ENCODE data around the gene SPRR4. TPM values are rescaled to one million over a fixed set of nuclear protein-coding genes. Genes with fewer than 3 reads are reported as not detected.
A peak's percentile ranks its signal among the peaks of the same experiment; 100 is the strongest.

Gene SPRR4
- total and polyA plus RNA-seq, 10 of the 15 experiments (the other 5 are each of a cell fraction or from before 2014, with no cell fraction given): not detected

DNA sequence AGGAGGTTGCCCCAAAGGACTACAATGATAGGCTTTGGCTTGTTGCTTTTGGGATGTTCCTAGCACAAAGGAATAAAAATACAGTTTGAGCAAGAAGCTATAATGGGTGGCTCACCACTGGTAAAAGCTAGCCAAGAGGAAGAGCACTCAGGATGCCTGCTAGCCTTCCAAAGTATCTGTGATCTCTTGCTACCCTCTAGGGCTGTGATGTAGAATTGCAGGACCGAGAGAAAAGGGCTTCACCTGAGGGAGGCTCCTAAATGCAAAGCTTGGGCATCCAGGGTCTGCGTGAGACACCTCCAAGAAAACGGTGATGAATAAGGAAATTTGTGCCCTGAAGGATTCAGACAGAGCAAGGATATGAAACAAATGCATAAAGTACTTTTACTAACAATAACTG, 44.4 kb upstream of the SPRR4 start:
- 0% methylated on average over 3 of the region's 3 CpGs for WGBS (ENCODE audit: insufficient coverage, insufficient replicate concordance, low lambda C conversion rate, missing lambda C conversion rate)
- in situ Hi-C loops (cut with MboI): loop anchor here (5.0 kb wide), 2 partner anchors 54 to 269 kb away; no protein-coding TSS in a partner anchor
- Histone ChIP-seq H3K36me3 (ENCODE audit: control insufficient read depth in 2 of 2, insufficient read depth in 2 of 2, low read length in 1 of 2) (no peaks in the 10 kb centered on the region), H4K20me1 (ENCODE audit: control insufficient read depth, insufficient read depth) (no peaks in the 10 kb centered on the region), H3K27me3 (replicated peaks in 1 of 2; ENCODE audit: control insufficient read depth in 2 of 2, insufficient read depth in 2 of 2, low read length in 1 of 2) (peaks cover 0 to 2% of the 10 kb centered on the region in 2 experiments; a peak in 1 of 4 replicates), H3K9ac (ENCODE audit: control insufficient read depth, insufficient read depth, low read length) (no peak overlapping the region), H3K9me3 (replicated peaks; ENCODE audit: control insufficient read depth, insufficient read depth, low read length) (peaks cover 2% of the 10 kb centered on the region; the same call in 1 of the 3 replicates), H3K4me3 (no peak overlapping the region), H2AFZ (ENCODE audit: control insufficient read depth, low read depth, low read length) (no peak overlapping the region), H3K27ac (ENCODE audit: control insufficient read depth, insufficient read depth) (no peak overlapping the region), H3K4me1 (ENCODE audit: control insufficient read depth, insufficient read depth, low read length) (no peaks in the 10 kb centered on the region), H3K4me2 (ENCODE audit: control insufficient read depth, insufficient read depth) (no peak overlapping the region), H3K79me2 (ENCODE audit: control insufficient read depth, insufficient read depth, low read length) (no peaks in the 10 kb centered on the region)
- ChIA-PET POLR2A (no interaction called here), SMC1A (ENCODE audit: uncharacterized antibody, unreplicated experiment) (interaction anchor here (0.6 to 2.8 kb wide), 24 partner anchors 9 to 577 kb away, joined by 3 to 64 read pairs (median 4); partner anchors contain the start of genes IVL and SMCP), CTCF (interaction anchor here (0.9 to 4.7 kb wide), 27 partner anchors 9 to 485 kb away, joined by 3 to 106 read pairs (median 4); partner anchors contain the start of genes IVL and SMCP), RAD21 (ENCODE audit: unreplicated experiment) (interaction anchor here (0.9 to 2.4 kb wide), 19 partner anchors 14 to 468 kb away, joined by 3 to 60 read pairs (median 4); partner anchors contain the start of genes IVL, LELP1 and SMCP)
- no peak for DNase-seq (ENCODE audit: low read depth, low spot score)
- intact Hi-C loops (cut with micrococcal nuclease; ENCODE audit: unreplicated experiment): loop anchor here (1.0 to 5.0 kb wide), 2 partner anchors 57 to 274 kb away; no protein-coding TSS in a partner anchor
- BruUV-seq (replicated peaks): no TSS peak
- peak; percentile 78 for FAIRE-seq
- ATAC-seq: peak; percentile 87
- TF ChIP-seq SMC3 (IDR thresholded peaks at IDR 0.05; ENCODE audit: borderline replicate concordance, low read length): peak; percentile 90
- no peak for TF ChIP-seq CBX5 (IDR thresholded peaks at IDR 0.05; ENCODE audit: low read depth)
- TF ChIP-seq YY1 (IDR thresholded peaks at IDR 0.05; ENCODE audit: low read depth, low read length): 0 out of 2 replicates have a peak, but pooled peaks have one; percentile 33
- TF ChIP-seq MXI1 (IDR thresholded peaks at IDR 0.05; ENCODE audit: low read depth, low read length): no peak
- no peak for TF ChIP-seq EZH2 (IDR thresholded peaks at IDR 0.05; ENCODE audit: borderline replicate concordance, control insufficient read depth, low read depth, low read length)
- TF ChIP-seq NR2F1 (conservative IDR thresholded peaks at IDR 0.05): no peak
- TF ChIP-seq RUNX3 (IDR thresholded peaks at IDR 0.05; ENCODE audit: low read length): no peak
- TF ChIP-seq, protein P1, sequence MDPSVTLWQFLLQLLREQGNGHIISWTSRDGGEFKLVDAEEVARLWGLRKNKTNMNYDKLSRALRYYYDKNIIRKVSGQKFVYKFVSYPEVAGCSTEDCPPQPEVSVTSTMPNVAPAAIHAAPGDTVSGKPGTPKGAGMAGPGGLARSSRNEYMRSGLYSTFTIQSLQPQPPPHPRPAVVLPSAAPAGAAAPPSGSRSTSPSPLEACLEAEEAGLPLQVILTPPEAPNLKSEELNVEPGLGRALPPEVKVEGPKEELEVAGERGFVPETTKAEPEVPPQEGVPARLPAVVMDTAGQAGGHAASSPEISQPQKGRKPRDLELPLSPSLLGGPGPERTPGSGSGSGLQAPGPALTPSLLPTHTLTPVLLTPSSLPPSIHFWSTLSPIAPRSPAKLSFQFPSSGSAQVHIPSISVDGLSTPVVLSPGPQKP (IDR thresholded peaks at IDR 0.05; ENCODE audit: low read depth, low read length): no peak
- 0 out of 2 replicates have a peak, but pooled peaks have one; percentile 17 for TF ChIP-seq FOXM1 (IDR thresholded peaks at IDR 0.05; ENCODE audit: low read depth, low read length)
- TF ChIP-seq, protein P2, sequence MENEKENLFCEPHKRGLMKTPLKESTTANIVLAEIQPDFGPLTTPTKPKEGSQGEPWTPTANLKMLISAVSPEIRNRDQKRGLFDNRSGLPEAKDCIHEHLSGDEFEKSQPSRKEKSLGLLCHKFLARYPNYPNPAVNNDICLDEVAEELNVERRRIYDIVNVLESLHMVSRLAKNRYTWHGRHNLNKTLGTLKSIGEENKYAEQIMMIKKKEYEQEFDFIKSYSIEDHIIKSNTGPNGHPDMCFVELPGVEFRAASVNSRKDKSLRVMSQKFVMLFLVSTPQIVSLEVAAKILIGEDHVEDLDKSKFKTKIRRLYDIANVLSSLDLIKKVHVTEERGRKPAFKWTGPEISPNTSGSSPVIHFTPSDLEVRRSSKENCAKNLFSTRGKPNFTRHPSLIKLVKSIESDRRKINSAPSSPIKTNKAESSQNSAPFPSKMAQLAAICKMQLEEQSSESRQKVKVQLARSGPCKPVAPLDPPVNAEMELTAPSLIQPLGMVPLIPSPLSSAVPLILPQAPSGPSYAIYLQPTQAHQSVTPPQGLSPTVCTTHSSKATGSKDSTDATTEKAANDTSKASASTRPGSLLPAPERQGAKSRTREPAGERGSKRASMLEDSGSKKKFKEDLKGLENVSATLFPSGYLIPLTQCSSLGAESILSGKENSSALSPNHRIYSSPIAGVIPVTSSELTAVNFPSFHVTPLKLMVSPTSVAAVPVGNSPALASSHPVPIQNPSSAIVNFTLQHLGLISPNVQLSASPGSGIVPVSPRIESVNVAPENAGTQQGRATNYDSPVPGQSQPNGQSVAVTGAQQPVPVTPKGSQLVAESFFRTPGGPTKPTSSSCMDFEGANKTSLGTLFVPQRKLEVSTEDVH (IDR thresholded peaks at IDR 0.05; ENCODE audit: low read depth, partially characterized antibody): no peak
- TF ChIP-seq, protein P3, sequence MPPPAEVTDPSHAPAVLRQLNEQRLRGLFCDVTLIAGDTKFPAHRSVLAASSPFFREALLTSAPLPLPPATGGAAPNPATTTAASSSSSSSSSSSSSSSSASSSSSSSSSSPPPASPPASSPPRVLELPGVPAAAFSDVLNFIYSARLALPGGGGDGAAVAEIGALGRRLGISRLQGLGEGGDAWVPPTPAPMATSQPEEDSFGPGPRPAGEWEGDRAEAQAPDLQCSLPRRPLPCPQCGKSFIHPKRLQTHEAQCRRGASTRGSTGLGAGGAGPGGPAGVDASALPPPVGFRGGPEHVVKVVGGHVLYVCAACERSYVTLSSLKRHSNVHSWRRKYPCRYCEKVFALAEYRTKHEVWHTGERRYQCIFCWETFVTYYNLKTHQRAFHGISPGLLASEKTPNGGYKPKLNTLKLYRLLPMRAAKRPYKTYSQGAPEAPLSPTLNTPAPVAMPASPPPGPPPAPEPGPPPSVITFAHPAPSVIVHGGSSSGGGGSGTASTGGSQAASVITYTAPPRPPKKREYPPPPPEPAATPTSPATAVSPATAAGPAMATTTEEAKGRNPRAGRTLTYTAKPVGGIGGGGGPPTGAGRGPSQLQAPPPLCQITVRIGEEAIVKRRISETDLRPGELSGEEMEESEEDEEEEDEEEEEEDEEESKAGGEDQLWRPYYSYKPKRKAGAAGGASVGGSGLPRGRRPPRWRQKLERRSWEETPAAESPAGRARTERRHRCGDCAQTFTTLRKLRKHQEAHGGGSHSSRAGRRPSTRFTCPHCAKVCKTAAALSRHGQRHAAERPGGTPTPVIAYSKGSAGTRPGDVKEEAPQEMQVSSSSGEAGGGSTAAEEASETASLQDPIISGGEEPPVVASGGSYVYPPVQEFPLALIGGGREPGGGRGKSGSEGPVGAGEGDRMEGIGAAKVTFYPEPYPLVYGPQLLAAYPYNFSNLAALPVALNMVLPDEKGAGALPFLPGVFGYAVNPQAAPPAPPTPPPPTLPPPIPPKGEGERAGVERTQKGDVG (CRISPR knock-in tag; IDR thresholded peaks at IDR 0.05): no peak
- TF ChIP-seq, protein P4, sequence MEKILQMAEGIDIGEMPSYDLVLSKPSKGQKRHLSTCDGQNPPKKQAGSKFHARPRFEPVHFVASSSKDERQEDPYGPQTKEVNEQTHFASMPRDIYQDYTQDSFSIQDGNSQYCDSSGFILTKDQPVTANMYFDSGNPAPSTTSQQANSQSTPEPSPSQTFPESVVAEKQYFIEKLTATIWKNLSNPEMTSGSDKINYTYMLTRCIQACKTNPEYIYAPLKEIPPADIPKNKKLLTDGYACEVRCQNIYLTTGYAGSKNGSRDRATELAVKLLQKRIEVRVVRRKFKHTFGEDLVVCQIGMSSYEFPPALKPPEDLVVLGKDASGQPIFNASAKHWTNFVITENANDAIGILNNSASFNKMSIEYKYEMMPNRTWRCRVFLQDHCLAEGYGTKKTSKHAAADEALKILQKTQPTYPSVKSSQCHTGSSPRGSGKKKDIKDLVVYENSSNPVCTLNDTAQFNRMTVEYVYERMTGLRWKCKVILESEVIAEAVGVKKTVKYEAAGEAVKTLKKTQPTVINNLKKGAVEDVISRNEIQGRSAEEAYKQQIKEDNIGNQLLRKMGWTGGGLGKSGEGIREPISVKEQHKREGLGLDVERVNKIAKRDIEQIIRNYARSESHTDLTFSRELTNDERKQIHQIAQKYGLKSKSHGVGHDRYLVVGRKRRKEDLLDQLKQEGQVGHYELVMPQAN (conservative IDR thresholded peaks at IDR 0.05): no peak
- TF ChIP-seq ETV6 (conservative IDR thresholded peaks at IDR 0.05 in 1 of 2, IDR thresholded peaks at IDR 0.05 in 1 of 2; ENCODE audit: borderline replicate concordance in 1 of 2, low read depth in 1 of 2): no peak
- TF ChIP-seq BACH1 (IDR thresholded peaks at IDR 0.05; ENCODE audit: borderline replicate concordance): no peak

All from GM12878 (cell line).